ENCODE results near the gene HIF3A.

GRCh38 chr19:46284635-46285034 lies 12.2 kb upstream of the HIF3A start:
- TF ChIP-seq, protein P1, sequence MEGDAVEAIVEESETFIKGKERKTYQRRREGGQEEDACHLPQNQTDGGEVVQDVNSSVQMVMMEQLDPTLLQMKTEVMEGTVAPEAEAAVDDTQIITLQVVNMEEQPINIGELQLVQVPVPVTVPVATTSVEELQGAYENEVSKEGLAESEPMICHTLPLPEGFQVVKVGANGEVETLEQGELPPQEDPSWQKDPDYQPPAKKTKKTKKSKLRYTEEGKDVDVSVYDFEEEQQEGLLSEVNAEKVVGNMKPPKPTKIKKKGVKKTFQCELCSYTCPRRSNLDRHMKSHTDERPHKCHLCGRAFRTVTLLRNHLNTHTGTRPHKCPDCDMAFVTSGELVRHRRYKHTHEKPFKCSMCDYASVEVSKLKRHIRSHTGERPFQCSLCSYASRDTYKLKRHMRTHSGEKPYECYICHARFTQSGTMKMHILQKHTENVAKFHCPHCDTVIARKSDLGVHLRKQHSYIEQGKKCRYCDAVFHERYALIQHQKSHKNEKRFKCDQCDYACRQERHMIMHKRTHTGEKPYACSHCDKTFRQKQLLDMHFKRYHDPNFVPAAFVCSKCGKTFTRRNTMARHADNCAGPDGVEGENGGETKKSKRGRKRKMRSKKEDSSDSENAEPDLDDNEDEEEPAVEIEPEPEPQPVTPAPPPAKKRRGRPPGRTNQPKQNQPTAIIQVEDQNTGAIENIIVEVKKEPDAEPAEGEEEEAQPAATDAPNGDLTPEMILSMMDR (IDR thresholded peaks at IDR 0.05) = no peak
- no peak for TF ChIP-seq POLR2AphosphoS5 (IDR thresholded peaks at IDR 0.05; ENCODE audit: low read depth, low read length)
- no peak for TF ChIP-seq REST (IDR thresholded peaks at IDR 0.05; ENCODE audit: insufficient read depth in 1 of 2, low read depth in 2 of 2, low read length in 1 of 2)
